Osteocyte (in vitro differentiated cells): ENCODE results near the gene TMEM150B. TPM values are rescaled to one million over a fixed set of nuclear protein-coding genes. Genes with fewer than 3 reads are reported as not detected.

Experiments used
- DNase-seq: peaks from one replicate; pipeline ENCODE4 v3.0.0; 2021; ENCODE audit warnings: mixed read lengths; ENCODE audit not compliant: unreplicated experiment; ENCODE audit errors: extremely low spot score
- H3K27ac Mint-ChIP-seq: one replicate; pipeline ENCODE4 v1.8.0; 2021; ENCODE audit warnings: mild to moderate bottlenecking, mixed read lengths; ENCODE audit not compliant: unreplicated experiment
- H3K27me3 Mint-ChIP-seq: one replicate; pipeline ENCODE4 v1.8.0; 2021; ENCODE audit warnings: mixed read lengths; ENCODE audit not compliant: unreplicated experiment
- H3K36me3 Mint-ChIP-seq: one replicate; pipeline ENCODE4 v1.8.0; 2021; ENCODE audit warnings: mixed read lengths; ENCODE audit not compliant: unreplicated experiment
- H3K4me1 Mint-ChIP-seq: one replicate; pipeline ENCODE4 v1.8.0; 2021; ENCODE audit warnings: mixed read lengths; ENCODE audit not compliant: unreplicated experiment
- H3K4me3 Mint-ChIP-seq: one replicate; pipeline ENCODE4 v1.8.0; 2021; ENCODE audit warnings: mild to moderate bottlenecking, moderate library complexity, mixed read lengths; ENCODE audit not compliant: unreplicated experiment
- H3K9me3 Mint-ChIP-seq: one replicate; pipeline ENCODE4 v1.8.0; 2021; ENCODE audit warnings: mixed read lengths; ENCODE audit not compliant: unreplicated experiment
- total RNA-seq: library from RNA; stranded (reverse); gene quantifications from 2 replicates; pipeline ENCODE4 v1.2.1, GENCODE V29; 2021
- TF ChIP-seq, protein P1 (sequence below): fragments of 200-600 bp; sonication (generic); IDR thresholded peaks from 2 replicates; pipeline ENCODE4 v1.5.0; 2021; ENCODE audit warnings: antibody characterized with exemption, mild to moderate bottlenecking, moderate library complexity

The TMEM150B gene
- total RNA-seq, 1 donor from 2014 or later: not detected

GRCh38 chr19:55265723-55266386, 59.3 kb downstream of the TMEM150B start:
- H3K4me3 Mint-ChIP-seq: no peak overlapping the region
- no peak for DNase-seq
- H3K4me1 Mint-ChIP-seq: no peaks in the 10 kb centered on the region

DNA sequence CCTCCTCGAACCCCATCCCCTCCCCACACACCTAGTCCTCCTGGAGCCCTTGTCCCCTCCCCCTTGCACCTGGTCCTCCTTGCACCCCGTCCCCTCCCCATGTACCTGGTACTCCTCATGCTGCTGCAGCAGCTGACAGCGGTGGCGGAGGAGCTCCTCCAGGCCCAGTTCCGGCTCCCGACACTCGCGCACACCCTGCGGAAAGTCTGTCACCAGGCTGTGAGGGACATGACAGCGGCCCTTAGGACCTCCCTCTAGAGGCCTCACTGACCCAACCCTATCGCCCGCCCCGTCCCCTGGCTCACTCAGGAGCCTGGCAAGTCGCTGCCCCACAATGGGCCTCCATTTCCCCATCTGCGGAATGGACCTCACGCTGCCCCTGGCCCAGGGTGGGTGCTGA, 60.0 kb downstream of the TMEM150B start:
- no peak overlapping the region for H3K4me3 Mint-ChIP-seq
- TF ChIP-seq, protein P1, sequence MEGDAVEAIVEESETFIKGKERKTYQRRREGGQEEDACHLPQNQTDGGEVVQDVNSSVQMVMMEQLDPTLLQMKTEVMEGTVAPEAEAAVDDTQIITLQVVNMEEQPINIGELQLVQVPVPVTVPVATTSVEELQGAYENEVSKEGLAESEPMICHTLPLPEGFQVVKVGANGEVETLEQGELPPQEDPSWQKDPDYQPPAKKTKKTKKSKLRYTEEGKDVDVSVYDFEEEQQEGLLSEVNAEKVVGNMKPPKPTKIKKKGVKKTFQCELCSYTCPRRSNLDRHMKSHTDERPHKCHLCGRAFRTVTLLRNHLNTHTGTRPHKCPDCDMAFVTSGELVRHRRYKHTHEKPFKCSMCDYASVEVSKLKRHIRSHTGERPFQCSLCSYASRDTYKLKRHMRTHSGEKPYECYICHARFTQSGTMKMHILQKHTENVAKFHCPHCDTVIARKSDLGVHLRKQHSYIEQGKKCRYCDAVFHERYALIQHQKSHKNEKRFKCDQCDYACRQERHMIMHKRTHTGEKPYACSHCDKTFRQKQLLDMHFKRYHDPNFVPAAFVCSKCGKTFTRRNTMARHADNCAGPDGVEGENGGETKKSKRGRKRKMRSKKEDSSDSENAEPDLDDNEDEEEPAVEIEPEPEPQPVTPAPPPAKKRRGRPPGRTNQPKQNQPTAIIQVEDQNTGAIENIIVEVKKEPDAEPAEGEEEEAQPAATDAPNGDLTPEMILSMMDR: no peak
- H3K36me3 Mint-ChIP-seq: peaks cover 13% of the 10 kb centered on the region
- no peaks in the 10 kb centered on the region for H3K27me3 Mint-ChIP-seq
- DNase-seq: no peak
- no peak overlapping the region for H3K27ac Mint-ChIP-seq
- peaks cover 2% of the 10 kb centered on the region for H3K4me1 Mint-ChIP-seq
- peaks cover 4% of the 10 kb centered on the region for H3K9me3 Mint-ChIP-seq

More at GRCh38 chr19:55265723-55266386, 59.3 kb downstream of the TMEM150B start:
- H3K9me3 Mint-ChIP-seq: peaks cover 4% of the 10 kb centered on the region
- no peaks in the 10 kb centered on the region for H3K27me3 Mint-ChIP-seq
- H3K36me3 Mint-ChIP-seq: peaks cover 13% of the 10 kb centered on the region
- TF ChIP-seq, protein P1: no peak
- H3K27ac Mint-ChIP-seq: no peak overlapping the region

DNA sequence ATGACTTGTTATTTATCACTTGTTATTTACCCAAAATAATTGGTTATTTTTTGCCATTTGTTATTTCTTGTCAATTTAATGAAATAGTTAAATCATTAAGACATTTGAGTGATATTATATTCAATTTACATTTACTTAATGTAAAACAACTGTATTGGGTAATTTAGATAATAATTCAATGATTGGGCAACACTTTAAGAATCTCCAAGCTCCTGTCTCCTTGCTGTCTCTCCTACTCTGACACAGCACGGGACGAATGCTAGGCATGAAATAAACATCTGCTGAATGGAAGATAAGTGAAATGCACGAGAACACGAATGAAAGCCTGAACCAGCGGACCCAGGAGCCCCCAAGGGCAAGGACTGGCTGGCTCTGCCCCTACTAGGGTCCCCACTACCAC, 60.6 kb downstream of the TMEM150B start:
- TF ChIP-seq, protein P1: no peak
- Mint-ChIP-seq H3K36me3 (peaks cover 10% of the 10 kb centered on the region), H3K27ac (no peak overlapping the region), H3K9me3 (peaks cover 4% of the 10 kb centered on the region), H3K4me3 (no peak overlapping the region), H3K4me1 (peaks cover 7% of the 10 kb centered on the region), H3K27me3 (no peaks in the 10 kb centered on the region)
- no peak for DNase-seq

Other genes with a start within 250 kb of the TMEM150B start
- gene EPS8L1, start 249.5 kb downstream of the TMEM150B start, total RNA-seq: 4.5 and 7.0 TPM in 2 replicates
- 123 and 135 TPM in 2 replicates for gene PPP1R12C, start 207.7 kb downstream of the TMEM150B start, total RNA-seq
- gene TNNT1, start 176.1 kb downstream of the TMEM150B start, total RNA-seq: not detected in 2 replicates
- 0.57 TPM in 1 of 2 replicates, not detected in the other for gene TNNI3, start 167.6 kb downstream of the TMEM150B start, total RNA-seq
- 1.5 and 2.1 TPM in 2 replicates for gene DNAAF3, start 158.7 kb downstream of the TMEM150B start, total RNA-seq
- not detected in 2 replicates for gene SYT5, start 145.1 kb downstream of the TMEM150B start, total RNA-seq
- gene PTPRH, start 115.8 kb downstream of the TMEM150B start, total RNA-seq: 0.31 TPM in 1 of 2 replicates, not detected in the other
- 2.9 and 3.2 TPM in 2 replicates for gene TMEM86B, start 96.6 kb downstream of the TMEM150B start, total RNA-seq
- gene PPP6R1, start 66.3 kb downstream of the TMEM150B start, total RNA-seq: 63.0 and 67.1 TPM in 2 replicates
- 29.8 and 33.2 TPM in 2 replicates for gene HSPBP1, start 45.2 kb downstream of the TMEM150B start, total RNA-seq
- 18.0 and 23.9 TPM in 2 replicates for gene BRSK1, start 41.3 kb downstream of the TMEM150B start, total RNA-seq
- 12.4 and 18.6 TPM in 2 replicates for gene KMT5C, start 14.5 kb upstream of the TMEM150B start, total RNA-seq
- gene COX6B2, start 29.4 kb upstream of the TMEM150B start, total RNA-seq: not detected in 2 replicates
- not detected in 2 replicates for gene GARIN5B, start 37.9 kb upstream of the TMEM150B start, total RNA-seq
- 0.91 and 1.0 TPM in 2 replicates for gene IL11, start 45.1 kb upstream of the TMEM150B start, total RNA-seq
- not detected in 2 replicates for gene TMEM190, start 51.5 kb upstream of the TMEM150B start, total RNA-seq
- gene TMEM238, start 59.0 kb upstream of the TMEM150B start, total RNA-seq: 0.70 and 1.1 TPM in 2 replicates
- 1,845 and 2,000 TPM in 2 replicates for gene RPL28, start 60.6 kb upstream of the TMEM150B start, total RNA-seq
- 70.7 and 71.1 TPM in 2 replicates for gene UBE2S, start 82.4 kb upstream of the TMEM150B start, total RNA-seq
- gene SHISA7, start 118.0 kb upstream of the TMEM150B start, total RNA-seq: not detected in 2 replicates
- 37.0 and 39.8 TPM in 2 replicates for gene ISOC2, start 136.3 kb upstream of the TMEM150B start, total RNA-seq
- not detected in 2 replicates for gene C19orf85, start 139.4 kb upstream of the TMEM150B start, total RNA-seq
- 10.4 and 11.6 TPM in 2 replicates for gene ZNF628, start 151.3 kb upstream of the TMEM150B start, total RNA-seq
- gene NAT14, start 159.8 kb upstream of the TMEM150B start, total RNA-seq: 54.2 and 58.2 TPM in 2 replicates
- 21.5 and 22.1 TPM in 2 replicates for gene SSC5D, start 163.1 kb upstream of the TMEM150B start, total RNA-seq
- not detected in 2 replicates for gene SBK2, start 211.8 kb upstream of the TMEM150B start, total RNA-seq
- not detected in 2 replicates for gene SBK3, start 220.2 kb upstream of the TMEM150B start, total RNA-seq